ENCODE data around the gene CSNK1G1. TPM values are rescaled to one million over a fixed set of nuclear protein-coding genes. Genes with fewer than 3 reads are reported as not detected.

Gene CSNK1G1
- total RNA-seq, 1 donor from 2014 or later = 6.2 TPM

Other genes starting within 250 kb of the CSNK1G1 start
- 1.2 TPM for gene SNX22, start 204.4 kb downstream of the CSNK1G1 start, total RNA-seq
- 474 TPM for gene PPIB, start 193.2 kb downstream of the CSNK1G1 start, total RNA-seq
- gene PCLAF, start 25.3 kb upstream of the CSNK1G1 start, total RNA-seq = 3.1 TPM
- 8.5 TPM for gene TRIP4, start 31.7 kb upstream of the CSNK1G1 start, total RNA-seq
- gene ZNF609, start 104.4 kb upstream of the CSNK1G1 start, total RNA-seq = 16.3 TPM